ENCODE results near the gene GPR85.

DNA sequence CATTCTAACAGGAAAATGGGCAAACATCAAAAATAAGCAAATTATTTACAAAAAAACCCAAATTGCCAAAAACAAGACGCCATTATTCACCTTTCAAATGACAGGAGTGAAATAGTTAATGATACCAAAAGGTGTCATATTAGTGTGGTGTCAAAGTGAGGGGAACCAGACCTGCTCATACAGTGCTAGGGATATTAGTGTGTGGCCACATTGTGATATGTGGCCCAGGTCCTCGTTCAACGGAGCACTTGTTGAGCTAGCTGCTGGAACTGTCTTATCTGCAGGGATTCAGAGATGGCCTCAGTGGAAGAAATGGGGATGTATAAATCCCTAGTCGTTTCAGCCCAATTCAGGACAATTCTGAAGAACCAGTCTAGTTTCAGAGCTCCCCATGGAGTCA, 41.2 kb downstream of the GPR85 start:
- TF ChIP-seq POLR2A (IDR thresholded peaks at IDR 0.05): no peak
- TF ChIP-seq, protein P1, sequence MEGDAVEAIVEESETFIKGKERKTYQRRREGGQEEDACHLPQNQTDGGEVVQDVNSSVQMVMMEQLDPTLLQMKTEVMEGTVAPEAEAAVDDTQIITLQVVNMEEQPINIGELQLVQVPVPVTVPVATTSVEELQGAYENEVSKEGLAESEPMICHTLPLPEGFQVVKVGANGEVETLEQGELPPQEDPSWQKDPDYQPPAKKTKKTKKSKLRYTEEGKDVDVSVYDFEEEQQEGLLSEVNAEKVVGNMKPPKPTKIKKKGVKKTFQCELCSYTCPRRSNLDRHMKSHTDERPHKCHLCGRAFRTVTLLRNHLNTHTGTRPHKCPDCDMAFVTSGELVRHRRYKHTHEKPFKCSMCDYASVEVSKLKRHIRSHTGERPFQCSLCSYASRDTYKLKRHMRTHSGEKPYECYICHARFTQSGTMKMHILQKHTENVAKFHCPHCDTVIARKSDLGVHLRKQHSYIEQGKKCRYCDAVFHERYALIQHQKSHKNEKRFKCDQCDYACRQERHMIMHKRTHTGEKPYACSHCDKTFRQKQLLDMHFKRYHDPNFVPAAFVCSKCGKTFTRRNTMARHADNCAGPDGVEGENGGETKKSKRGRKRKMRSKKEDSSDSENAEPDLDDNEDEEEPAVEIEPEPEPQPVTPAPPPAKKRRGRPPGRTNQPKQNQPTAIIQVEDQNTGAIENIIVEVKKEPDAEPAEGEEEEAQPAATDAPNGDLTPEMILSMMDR (IDR thresholded peaks at IDR 0.05): no peak
